Cardiac fibroblast (primary cell): ENCODE measurements around the gene CPM.

Experiments
- DNase-seq, 2 donors: peaks; one replicate each; pipeline versions ENCODE4 v3.0.0 to v3.0.0-alpha.2; 2010; ENCODE audit warnings: low read depth in 2 of 2
- H3K4me3 ChIP-seq, 2 donors: replicated peaks in 1 of 2; 1 replicate in 1 of 2; 2 replicates in 1 of 2; pipeline ENCODE4 v1.5.1; 2011; ENCODE audit warnings: low read depth in 2 of 2, low read length in 2 of 2, mild to moderate bottlenecking in 2 of 2, moderate library complexity in 1 of 2
- CTCF ChIP-seq: IDR thresholded peaks from one replicate; pipeline ENCODE4 v1.5.1; 2011; ENCODE audit warnings: low read depth, mild to moderate bottlenecking, low read length, inconsistent platforms

The CPM gene

GRCh38 chr12:68877583-68877982, 55.4 kb downstream of the CPM start:
- TF ChIP-seq CTCF = no peak

GRCh38 chr12:68876461-68876860, 56.5 kb downstream of the CPM start:
- no peak for TF ChIP-seq CTCF
- DNase-seq = peak; percentile 32 to 33
- no peak overlapping the region for H3K4me3 ChIP-seq

More at GRCh38 chr12:68877583-68877982, 55.4 kb downstream of the CPM start:
- no peak overlapping the region for H3K4me3 ChIP-seq
- no peak for DNase-seq

- no peak for DNase-seq
- no peak for TF ChIP-seq CTCF
- no peak overlapping the region for H3K4me3 ChIP-seq
Measured at GRCh38 chr12:68873316-68873715, 59.7 kb downstream of the CPM start.

- DNase-seq = peak; percentile 41 to 62
- peak; percentile 39 for TF ChIP-seq CTCF
- no peak overlapping the region for H3K4me3 ChIP-seq
Measured at GRCh38 chr12:68871921-68872320, 61.0 kb downstream of the CPM start.

GRCh38 chr12:68871396-68871795, 61.6 kb downstream of the CPM start:
- TF ChIP-seq CTCF = no peak
- no peak for DNase-seq
- no peak overlapping the region for H3K4me3 ChIP-seq

- TF ChIP-seq CTCF = no peak
- H3K4me3 ChIP-seq = no peak overlapping the region
- no peak for DNase-seq
Measured at GRCh38 chr12:68870443-68870842, 62.5 kb downstream of the CPM start.

- no peak for DNase-seq
- no peak overlapping the region for H3K4me3 ChIP-seq
- TF ChIP-seq CTCF = no peak
Measured at GRCh38 chr12:68870011-68870410, 63.0 kb downstream of the CPM start.
